Urothelium cell line (cell line): ENCODE results near the gene IGFBP3.

Experiments
- DNase-seq: peaks from one replicate; pipeline ENCODE4 v3.0.0; 2011; ENCODE audit warnings: low spot score, mixed read lengths
- FAIRE-seq: peaks from 2 replicates; lab custom pipeline; 2011; peaks lifted over from hg19 to GRCh38; lab: Jason Lieb, UNC

The IGFBP3 gene

DNA sequence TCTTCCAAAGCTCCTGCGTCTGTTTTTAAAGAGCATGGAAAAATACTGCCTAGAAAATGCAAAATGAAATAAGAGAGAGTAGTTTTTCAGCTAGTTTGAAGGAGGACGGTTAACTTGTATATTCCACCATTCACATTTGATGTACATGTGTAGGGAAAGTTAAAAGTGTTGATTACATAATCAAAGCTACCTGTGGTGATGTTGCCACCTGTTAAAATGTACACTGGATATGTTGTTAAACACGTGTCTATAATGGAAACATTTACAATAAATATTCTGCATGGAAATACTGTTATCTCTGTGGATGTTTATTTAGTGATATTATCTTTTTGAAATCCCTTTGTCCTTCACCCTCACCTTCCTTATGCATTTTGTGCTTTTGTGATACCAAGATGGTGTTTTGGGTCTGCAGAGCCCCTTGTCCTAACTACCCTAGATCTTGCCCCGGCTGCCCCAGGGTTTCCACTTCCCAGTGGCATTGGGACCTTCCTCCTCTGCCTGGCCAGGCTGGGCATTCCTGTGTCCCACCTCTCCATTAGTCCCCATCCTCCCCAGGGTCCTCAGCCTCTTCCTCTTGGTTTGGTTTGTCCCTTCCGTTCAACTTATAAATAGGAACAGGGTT, 27.6 kb downstream of the IGFBP3 start:
- DNase-seq (no peak), FAIRE-seq (no peak)

DNA sequence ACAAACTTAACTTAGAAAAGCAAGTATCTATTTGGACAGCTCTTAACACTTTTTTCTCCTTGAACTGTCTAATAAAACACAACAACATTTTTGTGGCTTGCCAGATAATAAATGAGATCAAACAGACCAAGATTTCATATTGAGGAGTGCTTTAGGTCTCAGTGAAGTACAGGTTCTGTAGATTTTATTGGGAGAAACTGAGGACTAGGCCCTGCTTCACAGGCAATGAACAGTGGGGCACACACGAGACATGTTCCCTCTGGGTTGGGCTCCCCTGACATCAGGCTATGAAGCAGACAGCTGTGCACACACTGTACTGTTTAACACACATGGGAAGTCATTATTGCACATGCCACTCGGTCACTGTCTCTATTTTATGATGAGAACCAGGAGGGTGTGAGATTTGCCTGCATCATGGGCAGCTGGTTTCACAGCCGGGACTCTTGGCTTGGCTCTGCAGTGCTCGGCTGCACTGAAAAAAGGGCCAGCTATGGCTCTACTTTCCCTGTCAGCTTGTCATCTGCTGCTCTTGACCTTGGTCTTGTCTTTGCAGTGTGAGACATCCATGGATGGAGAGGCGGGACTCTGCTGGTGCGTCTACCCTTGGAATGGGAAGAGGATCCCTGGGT, 28.6 kb downstream of the IGFBP3 start:
- DNase-seq = no peak
- peak; percentile 53 for FAIRE-seq

GRCh38 chr7:45891462-45892402, 29.3 kb downstream of the IGFBP3 start:
- DNase-seq = no peak
- FAIRE-seq = peak; percentile 52

GRCh38 chr7:45890902-45891461, 30.1 kb downstream of the IGFBP3 start:
- DNase-seq (peak; percentile 44), FAIRE-seq (no peak)

- no peak for DNase-seq
- no peak for FAIRE-seq
Observed at GRCh38 chr7:45890125-45890901, 30.8 kb downstream of the IGFBP3 start.

GRCh38 chr7:45889367-45890067, 31.6 kb downstream of the IGFBP3 start:
- DNase-seq (no peak), FAIRE-seq (peak; percentile 23)

DNA sequence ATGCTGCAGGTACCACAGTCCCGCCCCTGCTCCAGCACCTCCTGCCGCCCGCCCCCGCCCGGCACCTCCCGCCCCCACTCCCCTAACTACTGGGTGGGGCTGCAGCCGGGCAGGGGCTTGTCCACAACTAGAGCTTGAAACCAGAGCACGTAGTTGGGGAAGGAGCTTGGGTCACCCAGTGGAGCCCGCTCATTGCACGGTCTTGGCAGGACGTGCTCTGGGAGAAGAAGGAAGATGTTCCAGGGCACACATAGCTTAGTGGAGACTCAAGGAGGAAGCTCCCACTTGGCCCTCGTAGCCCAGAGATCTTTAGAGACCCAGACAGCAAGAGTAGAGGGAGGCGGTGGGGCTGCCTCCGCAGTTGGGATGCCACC, 32.1 kb downstream of the IGFBP3 start:
- FAIRE-seq = no peak

GRCh38 chr7:45888185-45888992, 32.7 kb downstream of the IGFBP3 start, which contains the start of gene IGFBP1:
Gene IGFBP1 (plus strand): TSS chr7:45888488. CDS start chr7:45888653, 165 bp downstream.
- FAIRE-seq (peak; percentile 67), DNase-seq (no peak)

More for the DNA sequence above, 32.1 kb downstream of the IGFBP3 start:
- DNase-seq = no peak

GRCh38 chr7:45886931-45887667, 34.0 kb downstream of the IGFBP3 start:
- DNase-seq = no peak
- FAIRE-seq = peak; percentile 50

- FAIRE-seq = peak; percentile 92
Observed at GRCh38 chr7:45885264-45885882, 35.7 kb downstream of the IGFBP3 start.

DNA sequence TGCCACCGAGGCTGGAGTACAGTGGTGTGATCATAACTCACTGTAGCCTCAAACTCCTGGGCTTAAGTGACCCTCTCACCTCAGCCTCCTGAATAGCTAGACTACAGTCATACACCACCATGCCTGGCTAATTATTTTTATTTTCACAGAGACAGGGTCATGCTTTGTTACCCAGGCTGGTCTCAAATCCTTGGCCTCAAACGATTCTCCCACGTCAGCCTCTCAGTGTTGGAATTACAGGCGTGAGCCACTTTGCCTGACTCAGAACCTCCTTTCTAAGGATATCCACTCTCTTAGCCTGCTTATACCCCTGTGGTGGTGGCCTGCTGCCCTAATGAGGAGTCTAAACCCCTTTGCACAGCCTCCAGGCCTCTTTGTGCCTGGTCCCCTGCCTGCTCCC, 36.9 kb downstream of the IGFBP3 start:
- no peak for DNase-seq
- FAIRE-seq = no peak

More at GRCh38 chr7:45885264-45885882, 35.7 kb downstream of the IGFBP3 start:
- DNase-seq = peak; percentile 80

- FAIRE-seq (no peak), DNase-seq (no peak)
Observed at GRCh38 chr7:45882465-45882810, 38.6 kb downstream of the IGFBP3 start.

- no peak for DNase-seq
- no peak for FAIRE-seq
Observed at GRCh38 chr7:45881759-45882464, 39.2 kb downstream of the IGFBP3 start.

DNA sequence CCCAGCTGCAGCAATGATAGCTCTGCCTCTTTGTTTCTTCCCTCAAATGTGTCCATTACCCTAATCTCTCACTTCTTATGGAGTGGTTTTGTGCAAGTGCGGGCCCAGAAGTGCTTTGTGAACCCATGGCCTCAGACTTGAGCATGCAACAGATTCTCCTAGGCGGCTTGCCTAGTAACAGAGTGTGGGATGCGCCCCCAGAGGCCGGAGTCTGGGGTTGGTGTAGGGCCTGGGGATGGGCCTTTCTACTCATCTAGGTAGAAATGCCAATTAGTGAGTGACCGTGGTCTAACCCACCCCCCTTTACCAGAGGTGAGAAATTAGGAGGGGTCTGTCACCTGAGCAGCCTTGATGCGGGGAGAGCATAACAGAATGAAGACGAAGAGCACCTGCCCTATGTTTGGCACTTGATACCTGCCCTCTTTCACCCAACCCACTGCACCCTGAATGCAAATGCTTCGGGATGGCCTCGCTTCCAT, 39.8 kb downstream of the IGFBP3 start:
- no peak for FAIRE-seq

GRCh38 chr7:45880433-45880860, 40.6 kb downstream of the IGFBP3 start:
- peak; percentile 81 for FAIRE-seq
- DNase-seq = no peak

More for the DNA sequence above, 39.8 kb downstream of the IGFBP3 start:
- DNase-seq = no peak

DNA sequence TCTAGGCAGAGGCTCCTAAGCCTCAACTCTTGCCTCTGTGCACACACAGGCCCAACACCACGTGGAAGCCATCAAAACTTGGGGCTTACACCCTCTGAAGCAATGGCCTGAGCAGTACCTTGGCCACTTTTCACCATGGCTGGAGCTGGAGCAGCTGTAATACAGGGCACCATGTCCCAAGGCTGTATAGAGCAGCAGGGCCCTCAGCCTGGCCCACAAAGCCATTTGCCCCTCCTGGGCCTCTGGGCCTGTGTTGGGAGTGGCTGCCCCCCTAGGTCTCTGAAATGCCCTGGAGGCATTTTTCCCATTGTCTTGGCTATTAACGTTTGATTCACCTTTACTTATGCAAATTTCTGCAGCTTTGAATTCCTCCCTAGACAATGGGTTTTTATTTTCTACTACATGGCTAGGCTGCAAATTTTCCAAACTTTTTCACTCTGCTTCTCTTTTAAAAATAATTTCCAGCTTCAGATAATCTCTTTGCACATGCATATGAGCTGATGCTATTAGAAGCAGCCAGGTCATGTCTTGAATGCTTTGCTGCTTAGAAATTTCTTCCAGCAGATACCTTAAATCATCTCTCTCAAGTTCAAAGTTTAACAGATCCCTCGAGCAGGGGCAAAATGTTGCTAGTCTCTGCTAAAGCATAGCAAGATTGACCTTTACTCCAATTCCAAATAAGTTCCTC, 42.5 kb downstream of the IGFBP3 start:
- DNase-seq (no peak), FAIRE-seq (no peak)
